Retinal pigment epithelial cell (primary cell): ENCODE results near the gene YWHAQ.

Source experiments
- DNase-seq: peaks from one replicate; pipeline ENCODE4 v3.0.0-alpha.2; 2010; ENCODE audit warnings: low read depth
- H3K4me3 ChIP-seq: 2 replicates; pipeline ENCODE4 v1.5.1; 2011; ENCODE audit warnings: mild to moderate bottlenecking, low read length, control low read depth, moderate library complexity
- TF ChIP-seq, protein P1 (sequence below): conservative IDR thresholded peaks from 2 replicates; pipeline ENCODE4 v1.5.1; 2011; ENCODE audit warnings: low read depth, low read length, control low read depth, inconsistent platforms

Gene YWHAQ

DNA sequence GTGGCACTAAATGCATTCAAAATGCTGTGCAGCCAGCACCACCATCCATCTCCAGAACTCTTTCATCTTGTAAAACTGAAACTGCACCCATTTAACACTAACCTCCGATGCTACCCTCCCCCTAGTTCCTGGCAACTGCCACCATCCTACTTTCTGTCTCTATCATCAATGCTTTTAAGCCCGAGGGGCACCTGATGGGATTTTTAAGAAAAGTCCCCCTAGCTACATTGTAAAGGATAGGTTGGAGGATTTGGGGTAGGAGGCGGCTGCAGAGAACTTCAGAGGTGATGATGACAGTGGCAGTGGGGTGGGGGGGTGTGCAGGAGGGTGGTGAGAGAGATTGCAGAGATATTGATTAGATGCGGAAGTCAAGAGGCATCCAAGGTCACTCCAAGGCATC is 10.8 kb upstream of the YWHAQ start:
- TF ChIP-seq, protein P1, sequence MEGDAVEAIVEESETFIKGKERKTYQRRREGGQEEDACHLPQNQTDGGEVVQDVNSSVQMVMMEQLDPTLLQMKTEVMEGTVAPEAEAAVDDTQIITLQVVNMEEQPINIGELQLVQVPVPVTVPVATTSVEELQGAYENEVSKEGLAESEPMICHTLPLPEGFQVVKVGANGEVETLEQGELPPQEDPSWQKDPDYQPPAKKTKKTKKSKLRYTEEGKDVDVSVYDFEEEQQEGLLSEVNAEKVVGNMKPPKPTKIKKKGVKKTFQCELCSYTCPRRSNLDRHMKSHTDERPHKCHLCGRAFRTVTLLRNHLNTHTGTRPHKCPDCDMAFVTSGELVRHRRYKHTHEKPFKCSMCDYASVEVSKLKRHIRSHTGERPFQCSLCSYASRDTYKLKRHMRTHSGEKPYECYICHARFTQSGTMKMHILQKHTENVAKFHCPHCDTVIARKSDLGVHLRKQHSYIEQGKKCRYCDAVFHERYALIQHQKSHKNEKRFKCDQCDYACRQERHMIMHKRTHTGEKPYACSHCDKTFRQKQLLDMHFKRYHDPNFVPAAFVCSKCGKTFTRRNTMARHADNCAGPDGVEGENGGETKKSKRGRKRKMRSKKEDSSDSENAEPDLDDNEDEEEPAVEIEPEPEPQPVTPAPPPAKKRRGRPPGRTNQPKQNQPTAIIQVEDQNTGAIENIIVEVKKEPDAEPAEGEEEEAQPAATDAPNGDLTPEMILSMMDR: no peak
- H3K4me3 ChIP-seq: no peak overlapping the region
- no peak for DNase-seq

DNA sequence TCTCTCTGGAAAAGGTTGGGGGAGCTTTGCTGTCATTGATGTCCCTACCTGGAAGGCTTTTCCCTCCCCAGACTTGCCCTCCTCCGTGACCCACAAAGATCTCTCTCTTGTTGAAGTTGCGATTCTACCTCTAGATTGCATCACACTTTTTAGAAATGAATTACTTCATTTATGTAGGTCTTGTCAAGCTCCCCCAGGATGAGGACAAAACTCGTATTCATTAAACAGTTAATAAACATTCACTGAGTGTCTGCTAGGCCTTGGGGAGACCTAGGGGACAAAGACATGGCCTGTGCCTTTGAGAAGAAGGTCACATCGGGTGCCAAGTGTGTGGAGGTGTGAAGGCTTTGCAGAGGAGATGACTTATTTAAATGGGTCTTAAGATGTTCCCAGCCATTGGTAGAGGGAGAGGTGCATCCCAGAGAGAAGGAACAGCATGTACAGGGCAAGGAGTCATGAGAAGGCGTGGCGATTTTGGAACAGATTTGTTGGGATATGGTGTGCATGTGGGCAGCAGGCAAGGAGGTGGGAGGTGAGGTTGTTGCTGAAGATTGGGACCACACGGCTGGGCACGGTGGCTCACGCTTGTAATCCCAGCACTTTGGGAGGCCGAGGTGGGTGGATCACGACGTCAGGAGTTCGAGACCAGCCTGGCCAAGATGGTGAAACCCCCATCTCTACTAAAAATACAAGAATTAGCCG is 9.8 kb upstream of the YWHAQ start:
- TF ChIP-seq, protein P1: no peak
- H3K4me3 ChIP-seq: no peak overlapping the region
- no peak for DNase-seq

DNA sequence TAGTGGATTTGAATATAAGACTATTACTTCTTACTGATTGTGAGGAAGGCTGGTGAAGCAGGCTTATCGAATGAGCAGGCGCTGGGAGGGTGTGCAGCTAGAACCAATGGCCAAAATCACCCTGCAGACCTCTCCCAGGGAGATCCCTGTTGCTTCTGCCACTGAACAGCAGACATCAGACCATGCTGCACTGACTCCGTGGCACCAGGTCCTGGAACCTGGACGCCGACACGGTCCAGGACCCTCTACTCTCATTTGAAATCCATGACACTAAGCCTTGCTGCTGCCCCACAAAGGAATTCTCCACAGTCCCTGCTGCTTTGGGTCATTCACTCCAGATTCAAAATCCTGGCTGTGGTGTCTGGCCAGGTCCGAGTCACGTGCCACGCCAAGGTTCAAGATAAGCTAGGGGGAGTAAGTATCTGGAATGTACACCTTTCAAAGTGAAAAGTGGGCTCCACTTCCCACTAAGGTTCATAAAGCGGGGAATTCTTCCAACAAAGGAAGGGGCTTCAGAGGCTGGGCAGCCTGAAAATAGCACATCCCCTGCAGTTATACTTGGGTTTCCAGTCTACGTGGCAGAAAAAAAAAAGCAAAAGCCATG is 9.0 kb upstream of the YWHAQ start:
- TF ChIP-seq, protein P1: no peak
- no peak for DNase-seq
- H3K4me3 ChIP-seq: no peak overlapping the region

DNA sequence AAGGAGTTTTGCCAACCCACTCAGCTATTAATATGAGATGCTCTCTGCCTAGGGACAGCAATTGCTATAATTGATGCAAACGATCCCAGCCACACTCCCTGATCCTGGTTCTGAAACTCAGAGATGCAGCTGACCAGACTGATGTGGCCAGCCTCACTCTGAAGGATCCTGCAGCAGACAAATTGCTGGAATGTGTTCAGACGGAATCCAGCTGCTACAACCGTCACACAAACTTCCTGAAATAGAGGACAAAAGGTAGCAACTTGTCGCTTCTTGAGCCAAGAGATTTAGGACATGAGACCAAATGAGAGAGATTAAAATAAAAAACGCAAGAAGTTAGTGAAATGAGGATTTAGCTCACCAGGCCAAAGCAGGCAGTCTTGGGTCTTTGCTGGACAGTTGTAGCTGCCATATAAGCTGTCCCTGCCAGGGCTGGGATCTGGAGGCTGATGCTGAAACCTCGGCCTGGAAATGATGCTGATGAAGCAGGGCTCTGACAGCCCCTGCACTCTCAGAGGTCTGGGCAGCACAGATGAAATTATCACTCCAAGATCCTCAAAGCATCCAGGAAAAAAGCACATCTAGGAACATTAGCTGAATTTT is 8.3 kb upstream of the YWHAQ start:
- DNase-seq: no peak
- TF ChIP-seq, protein P1: no peak
- no peak overlapping the region for H3K4me3 ChIP-seq

GRCh38 chr2:9638532-9638931 is 7.7 kb upstream of the YWHAQ start:
- no peak overlapping the region for H3K4me3 ChIP-seq
- no peak for DNase-seq
- TF ChIP-seq, protein P1: no peak

- no peak overlapping the region for H3K4me3 ChIP-seq
- TF ChIP-seq, protein P1: no peak
- no peak for DNase-seq
These were observed 6.5 kb upstream of the YWHAQ start for GRCh38 chr2:9637330-9637729.

DNA sequence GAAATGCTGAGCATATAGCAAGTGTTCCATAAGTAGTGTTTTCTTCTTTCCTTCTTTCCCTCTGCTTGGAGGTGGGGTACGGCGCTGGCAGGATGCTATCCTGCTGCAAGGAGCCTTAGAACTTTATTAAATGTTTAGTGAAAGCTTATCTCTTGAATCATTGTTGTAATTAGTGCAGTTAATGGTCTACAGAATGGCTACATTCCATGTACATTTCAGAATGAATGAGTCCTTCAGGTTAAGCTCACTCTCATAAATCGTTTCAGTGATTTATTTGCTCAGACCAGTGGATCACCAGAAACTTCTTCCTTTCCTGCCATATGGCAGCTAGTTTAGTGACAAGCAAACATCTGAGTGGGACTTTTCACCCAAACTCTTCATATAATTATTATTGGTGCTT is 3.3 kb upstream of the YWHAQ start:
- H3K4me3 ChIP-seq: no peak overlapping the region
- TF ChIP-seq, protein P1: no peak
- DNase-seq: no peak
